ENCODE results near the gene CCDC186. TPM values are rescaled to one million over a fixed set of nuclear protein-coding genes. Genes with fewer than 3 reads are reported as not detected.

CCDC186 gene
- total RNA-seq, 1 experiment from 2014 or later = 26.3 TPM

DNA sequence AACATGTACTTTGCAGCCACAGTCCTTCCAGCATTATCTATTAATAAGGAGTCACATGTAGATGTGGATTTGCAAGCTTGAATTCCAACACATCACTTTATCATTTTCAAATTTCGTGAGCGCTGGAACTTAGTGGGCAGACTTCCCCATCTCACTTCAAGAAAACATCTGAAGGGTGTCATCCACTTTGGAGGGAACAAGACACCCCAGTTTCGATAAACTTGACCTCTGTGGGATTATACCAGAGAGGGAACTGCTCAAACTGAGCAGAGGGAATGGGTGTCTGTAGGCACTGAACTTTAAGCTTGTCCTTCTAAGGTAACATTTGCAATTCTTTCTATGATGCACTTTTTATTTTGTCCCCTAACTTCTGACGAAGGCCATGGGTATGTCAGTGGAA lies 102.8 kb downstream of the CCDC186 start:
- H3K9me3 ChIP-seq = no peaks in the 10 kb centered on the region
- no peak overlapping the region for H3K4me3 ChIP-seq (ENCODE audit: low read depth, low read length)
- no peaks in the 10 kb centered on the region for H3K4me1 ChIP-seq
- BruUV-seq (replicated peaks) = no TSS peak
- intact Hi-C loops (cut with micrococcal nuclease; ENCODE audit: unreplicated experiment) = no loop called here
- no peaks in the 10 kb centered on the region for H3K9me3 Mint-ChIP-seq (ENCODE audit: unreplicated experiment)
- ChIA-PET POLR2A (no interaction called here), CTCF (interaction anchor here (0.6 kb wide), 1 partner anchor 28 kb away, joined by 3 read pairs; no protein-coding TSS in a partner anchor)
- H3K27me3 ChIP-seq (replicated peaks; ENCODE audit: control insufficient read depth, insufficient read depth, low read length) = no peaks in the 10 kb centered on the region
- no peak overlapping the region for H3K4me3 Mint-ChIP-seq (ENCODE audit: unreplicated experiment)
- no peak overlapping the region for H3K27ac Mint-ChIP-seq (ENCODE audit: unreplicated experiment)
- H3K27me3 Mint-ChIP-seq (ENCODE audit: insufficient read depth, unreplicated experiment) = no peaks in the 10 kb centered on the region
- no peaks in the 10 kb centered on the region for H3K36me3 ChIP-seq (ENCODE audit: control insufficient read depth, insufficient read depth, low read length)
- TF ChIP-seq, protein P1, sequence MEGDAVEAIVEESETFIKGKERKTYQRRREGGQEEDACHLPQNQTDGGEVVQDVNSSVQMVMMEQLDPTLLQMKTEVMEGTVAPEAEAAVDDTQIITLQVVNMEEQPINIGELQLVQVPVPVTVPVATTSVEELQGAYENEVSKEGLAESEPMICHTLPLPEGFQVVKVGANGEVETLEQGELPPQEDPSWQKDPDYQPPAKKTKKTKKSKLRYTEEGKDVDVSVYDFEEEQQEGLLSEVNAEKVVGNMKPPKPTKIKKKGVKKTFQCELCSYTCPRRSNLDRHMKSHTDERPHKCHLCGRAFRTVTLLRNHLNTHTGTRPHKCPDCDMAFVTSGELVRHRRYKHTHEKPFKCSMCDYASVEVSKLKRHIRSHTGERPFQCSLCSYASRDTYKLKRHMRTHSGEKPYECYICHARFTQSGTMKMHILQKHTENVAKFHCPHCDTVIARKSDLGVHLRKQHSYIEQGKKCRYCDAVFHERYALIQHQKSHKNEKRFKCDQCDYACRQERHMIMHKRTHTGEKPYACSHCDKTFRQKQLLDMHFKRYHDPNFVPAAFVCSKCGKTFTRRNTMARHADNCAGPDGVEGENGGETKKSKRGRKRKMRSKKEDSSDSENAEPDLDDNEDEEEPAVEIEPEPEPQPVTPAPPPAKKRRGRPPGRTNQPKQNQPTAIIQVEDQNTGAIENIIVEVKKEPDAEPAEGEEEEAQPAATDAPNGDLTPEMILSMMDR (IDR thresholded peaks at IDR 0.05; ENCODE audit: insufficient read depth in 1 of 2, low read depth in 1 of 2, low read length in 1 of 2, severe bottlenecking in 1 of 2, unreplicated experiment in 1 of 2) = no peak
- no peak for DNase-seq
- H3K36me3 Mint-ChIP-seq (ENCODE audit: insufficient read depth, unreplicated experiment) = no peaks in the 10 kb centered on the region
- H3K4me1 Mint-ChIP-seq (ENCODE audit: low read depth, unreplicated experiment) = no peaks in the 10 kb centered on the region

Other genes with a start within 250 kb of the CCDC186 start
- gene ADRB1, start 130.3 kb downstream of the CCDC186 start, total RNA-seq (2022) = 2.1 and 2.3 TPM in 2 replicates
- 0.14 TPM in 1 of 2 replicates, not detected in the other for gene TDRD1, start 5.2 kb upstream of the CCDC186 start, total RNA-seq (2022)
- 1.2 and 1.3 TPM in 2 replicates for gene VWA2, start 65.1 kb upstream of the CCDC186 start, total RNA-seq (2022)
- 2.3 and 2.6 TPM in 2 replicates for gene AFAP1L2, start 230.3 kb upstream of the CCDC186 start, total RNA-seq (2022)